HG03565 (cell line): Measurements from ENCODE around the gene CDC7.

Experiments
- ATAC-seq: cut with Tn5 transposase; IDR thresholded peaks from one replicate; pipeline ENCODE4 v1.9.1; 2021; ENCODE audit warnings: mild to moderate bottlenecking, moderate library complexity; ENCODE audit not compliant: unreplicated experiment

The CDC7 gene

GRCh38 chr1:91546301-91546581, 45.6 kb downstream of the CDC7 start:
- no peak for ATAC-seq

- no peak for ATAC-seq
Observed at GRCh38 chr1:91546876-91547275, 46.2 kb downstream of the CDC7 start.

GRCh38 chr1:91548376-91549040, 47.9 kb downstream of the CDC7 start:
- ATAC-seq, result no peak

GRCh38 chr1:91549041-91549735, 48.5 kb downstream of the CDC7 start:
- ATAC-seq, result no peak

GRCh38 chr1:91550961-91551360, 50.3 kb downstream of the CDC7 start:
- ATAC-seq, result no peak

- no peak for ATAC-seq
Observed at GRCh38 chr1:91552091-91552490, 51.4 kb downstream of the CDC7 start.

- ATAC-seq, result no peak
Observed at GRCh38 chr1:91552596-91552995, 51.9 kb downstream of the CDC7 start.

- no peak for ATAC-seq
Observed at GRCh38 chr1:91553177-91553591, 52.5 kb downstream of the CDC7 start.

GRCh38 chr1:91555074-91555730, 54.6 kb downstream of the CDC7 start:
- no peak for ATAC-seq

- peak; percentile 80 for ATAC-seq
Observed at GRCh38 chr1:91555821-91556531, 55.3 kb downstream of the CDC7 start.

GRCh38 chr1:91556556-91556955, 55.9 kb downstream of the CDC7 start:
- peak; percentile 5 for ATAC-seq

- ATAC-seq, result no peak
Observed at GRCh38 chr1:91557039-91557690, 56.5 kb downstream of the CDC7 start.

GRCh38 chr1:91557826-91558225, 57.2 kb downstream of the CDC7 start:
- no peak for ATAC-seq

GRCh38 chr1:91559046-91559750, 58.5 kb downstream of the CDC7 start:
- no peak for ATAC-seq

GRCh38 chr1:91559838-91560565, 59.4 kb downstream of the CDC7 start:
- no peak for ATAC-seq

GRCh38 chr1:91564888-91565701, 64.4 kb downstream of the CDC7 start:
- ATAC-seq, result no peak

GRCh38 chr1:91567583-91567982, 66.9 kb downstream of the CDC7 start:
- ATAC-seq, result no peak

- ATAC-seq, result no peak
Observed at GRCh38 chr1:91568261-91568660, 67.6 kb downstream of the CDC7 start.
